Hepatocyte (in vitro differentiated cells): ENCODE data around the gene TMEM52B. TPM values are rescaled to one million over a fixed set of nuclear protein-coding genes. Genes with fewer than 3 reads are reported as not detected.

Experiments
- DNase-seq: peaks from one replicate; pipeline ENCODE4 v3.0.0-alpha.2; 2016; ENCODE audit warnings: low spot score
- H2AFZ ChIP-seq: fragments of 200-600 bp; sonication (generic); 2 replicates; pipeline ENCODE4 v1.6.0; 2016; ENCODE audit warnings: antibody characterized with exemption, mild to moderate bottlenecking
- H3K27ac ChIP-seq: fragments of 200-600 bp; sonication (generic); 2 replicates; pipeline ENCODE4 v1.5.1; 2016; ENCODE audit warnings: mild to moderate bottlenecking
- H3K27me3 ChIP-seq: fragments of 200-600 bp; sonication (generic); 2 replicates; pipeline ENCODE4 v1.6.1; 2016
- H3K36me3 ChIP-seq: fragments of 200-600 bp; sonication (generic); replicated peaks from 2 replicates; pipeline ENCODE4 v1.5.1; 2016; ENCODE audit warnings: low read depth; ENCODE audit not compliant: insufficient read depth
- H3K4me1 ChIP-seq: fragments of 200-600 bp; sonication (generic); 2 replicates; pipeline ENCODE4 v1.5.1; 2016; ENCODE audit warnings: mild to moderate bottlenecking, moderate library complexity; ENCODE audit not compliant: insufficient read depth
- H3K4me2 ChIP-seq: fragments of 200-600 bp; sonication (generic); 2 replicates; pipeline ENCODE4 v1.6.0; 2016
- H3K4me3 ChIP-seq: fragments of 200-600 bp; sonication (generic); 2 replicates; pipeline ENCODE4 v1.5.1; 2016; ENCODE audit warnings: mild to moderate bottlenecking
- H3K79me2 ChIP-seq: fragments of 200-600 bp; sonication (generic); 2 replicates; pipeline ENCODE4 v1.6.0; 2017; ENCODE audit warnings: mild to moderate bottlenecking
- H3K9me2 ChIP-seq: fragments of 200-600 bp; sonication (generic); replicated peaks from 2 replicates; pipeline ENCODE4 v1.6.0; 2017; ENCODE audit warnings: mild to moderate bottlenecking; ENCODE audit not compliant: insufficient read depth
- H3K9me3 ChIP-seq: fragments of 200-600 bp; sonication (generic); 2 replicates; pipeline ENCODE4 v1.5.1; 2016; ENCODE audit warnings: low read depth, mild to moderate bottlenecking
- H4K20me1 ChIP-seq: fragments of 200-600 bp; sonication (generic); 2 replicates; pipeline ENCODE4 v1.6.0; 2016; ENCODE audit warnings: mild to moderate bottlenecking; ENCODE audit not compliant: insufficient read depth, poor library complexity, severe bottlenecking
- EZH2 ChIP-seq: fragments of 200-600 bp; sonication (generic); IDR thresholded peaks from 2 replicates; pipeline ENCODE4 v1.6.1; 2016; ENCODE audit warnings: antibody characterized with exemption, mild to moderate bottlenecking, borderline replicate concordance
- EZH2phosphoT487 ChIP-seq: fragments of 200-600 bp; sonication (generic); IDR thresholded peaks from one replicate; pipeline ENCODE4 v1.6.1; 2018; ENCODE audit warnings: antibody characterized with exemption, mild to moderate bottlenecking, low read depth, moderate library complexity; ENCODE audit not compliant: unreplicated experiment, severe bottlenecking
- WGBS: methylation state at CpG from one replicate; pipeline ENCODE4 v1.1.6; 2016; ENCODE audit warnings: low lambda C conversion rate; ENCODE audit errors: missing lambda C conversion rate; 5-methylcytosine and 5-hydroxymethylcytosine counted together
- polyA plus RNA-seq: library from polyadenylated mRNA; unstranded; fragments of >200 nt; fragmentation: Nextera tagmentation; extraction: Ambion mirVana; gene quantifications from 2 replicates; pipeline ENCODE4 v1.2.1, GENCODE V29; 2016
- total RNA-seq: library from RNA; depleted of rRNA; stranded (reverse); fragments of >200 nt; gene quantifications from 2 replicates; pipeline ENCODE4 v1.2.3, GENCODE V29; 2014
- TF ChIP-seq, protein P1 (sequence below): fragments of 200-600 bp; sonication (generic); IDR thresholded peaks from 2 replicates; pipeline ENCODE4 v1.5.1; 2016; ENCODE audit warnings: antibody characterized with exemption, mild to moderate bottlenecking; ENCODE audit not compliant: poor library complexity

TMEM52B gene
- total and polyA plus RNA-seq, 2 experiments from 2014 or later, result 0.03 to 1.8 TPM

GRCh38 chr12:10205220-10205807 lies 26.5 kb downstream of the TMEM52B start:
- no peaks in the 10 kb centered on the region for H3K9me3 ChIP-seq
- H3K9me2 ChIP-seq, result no peaks in the 10 kb centered on the region
- no peak for DNase-seq
- H3K27me3 ChIP-seq, result no peaks in the 10 kb centered on the region
- H3K79me2 ChIP-seq, result no peaks in the 10 kb centered on the region
- no peak overlapping the region for H3K4me3 ChIP-seq
- 89% methylated on average over 3 of the region's 3 CpGs for WGBS
- no peak overlapping the region for H3K4me2 ChIP-seq
- H4K20me1 ChIP-seq, result no peaks in the 10 kb centered on the region
- no peak for TF ChIP-seq EZH2phosphoT487
- no peaks in the 10 kb centered on the region for H3K36me3 ChIP-seq
- H3K27ac ChIP-seq, result peak overlapping the region; percentile 39
- no peak overlapping the region for H2AFZ ChIP-seq
- no peaks in the 10 kb centered on the region for H3K4me1 ChIP-seq

- TF ChIP-seq EZH2 (no peak), EZH2phosphoT487 (no peak)
- TF ChIP-seq, protein P1, sequence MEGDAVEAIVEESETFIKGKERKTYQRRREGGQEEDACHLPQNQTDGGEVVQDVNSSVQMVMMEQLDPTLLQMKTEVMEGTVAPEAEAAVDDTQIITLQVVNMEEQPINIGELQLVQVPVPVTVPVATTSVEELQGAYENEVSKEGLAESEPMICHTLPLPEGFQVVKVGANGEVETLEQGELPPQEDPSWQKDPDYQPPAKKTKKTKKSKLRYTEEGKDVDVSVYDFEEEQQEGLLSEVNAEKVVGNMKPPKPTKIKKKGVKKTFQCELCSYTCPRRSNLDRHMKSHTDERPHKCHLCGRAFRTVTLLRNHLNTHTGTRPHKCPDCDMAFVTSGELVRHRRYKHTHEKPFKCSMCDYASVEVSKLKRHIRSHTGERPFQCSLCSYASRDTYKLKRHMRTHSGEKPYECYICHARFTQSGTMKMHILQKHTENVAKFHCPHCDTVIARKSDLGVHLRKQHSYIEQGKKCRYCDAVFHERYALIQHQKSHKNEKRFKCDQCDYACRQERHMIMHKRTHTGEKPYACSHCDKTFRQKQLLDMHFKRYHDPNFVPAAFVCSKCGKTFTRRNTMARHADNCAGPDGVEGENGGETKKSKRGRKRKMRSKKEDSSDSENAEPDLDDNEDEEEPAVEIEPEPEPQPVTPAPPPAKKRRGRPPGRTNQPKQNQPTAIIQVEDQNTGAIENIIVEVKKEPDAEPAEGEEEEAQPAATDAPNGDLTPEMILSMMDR, result no peak
- Histone ChIP-seq H3K79me2 (no peaks in the 10 kb centered on the region), H2AFZ (no peak overlapping the region), H3K4me3 (no peak overlapping the region), H3K9me2 (no peaks in the 10 kb centered on the region), H3K4me2 (no peak overlapping the region), H3K36me3 (no peaks in the 10 kb centered on the region), H3K9me3 (no peaks in the 10 kb centered on the region), H3K27me3 (no peaks in the 10 kb centered on the region), H3K27ac (no peak overlapping the region), H3K4me1 (no peaks in the 10 kb centered on the region), H4K20me1 (no peaks in the 10 kb centered on the region)
- no peak for DNase-seq
- WGBS, result 60% methylated on average over 2 of the region's 2 CpGs
Measured at GRCh38 chr12:10207136-10207535, 28.3 kb downstream of the TMEM52B start.

DNA sequence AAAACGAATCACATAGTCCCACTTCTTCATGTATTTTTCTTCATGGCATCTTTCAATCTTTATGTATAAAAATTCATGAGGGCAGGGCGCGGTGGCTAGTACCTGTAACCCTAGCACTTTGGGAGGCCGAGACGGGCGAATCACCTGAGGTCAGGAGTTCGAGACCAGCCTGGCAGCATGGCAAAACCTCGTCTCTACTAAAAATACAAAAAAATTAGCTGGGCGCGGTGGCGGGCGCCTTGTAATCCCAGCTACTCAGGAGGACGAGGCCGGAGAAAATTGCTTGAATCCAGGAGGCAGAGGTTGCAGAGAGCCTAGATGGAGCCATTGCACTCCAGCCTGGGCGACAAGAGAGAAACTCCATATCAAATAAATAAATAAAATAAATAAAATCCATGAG lies 31.4 kb downstream of the TMEM52B start:
- H4K20me1 ChIP-seq, result peaks cover 3% of the 10 kb centered on the region
- no peak overlapping the region for H3K4me3 ChIP-seq
- H3K4me1 ChIP-seq, result no peaks in the 10 kb centered on the region
- WGBS, result 97% methylated on average over 15 of the region's 15 CpGs
- H3K27me3 ChIP-seq, result no peaks in the 10 kb centered on the region
- H3K4me2 ChIP-seq, result no peak overlapping the region
- no peaks in the 10 kb centered on the region for H3K36me3 ChIP-seq
- H3K9me3 ChIP-seq, result no peaks in the 10 kb centered on the region
- H3K79me2 ChIP-seq, result peaks cover 9% of the 10 kb centered on the region
- TF ChIP-seq, protein P1, result no peak
- TF ChIP-seq EZH2 (no peak), EZH2phosphoT487 (no peak)
- H2AFZ ChIP-seq, result no peak overlapping the region
- no peak overlapping the region for H3K27ac ChIP-seq
- DNase-seq, result no peak
- H3K9me2 ChIP-seq, result no peaks in the 10 kb centered on the region

DNA sequence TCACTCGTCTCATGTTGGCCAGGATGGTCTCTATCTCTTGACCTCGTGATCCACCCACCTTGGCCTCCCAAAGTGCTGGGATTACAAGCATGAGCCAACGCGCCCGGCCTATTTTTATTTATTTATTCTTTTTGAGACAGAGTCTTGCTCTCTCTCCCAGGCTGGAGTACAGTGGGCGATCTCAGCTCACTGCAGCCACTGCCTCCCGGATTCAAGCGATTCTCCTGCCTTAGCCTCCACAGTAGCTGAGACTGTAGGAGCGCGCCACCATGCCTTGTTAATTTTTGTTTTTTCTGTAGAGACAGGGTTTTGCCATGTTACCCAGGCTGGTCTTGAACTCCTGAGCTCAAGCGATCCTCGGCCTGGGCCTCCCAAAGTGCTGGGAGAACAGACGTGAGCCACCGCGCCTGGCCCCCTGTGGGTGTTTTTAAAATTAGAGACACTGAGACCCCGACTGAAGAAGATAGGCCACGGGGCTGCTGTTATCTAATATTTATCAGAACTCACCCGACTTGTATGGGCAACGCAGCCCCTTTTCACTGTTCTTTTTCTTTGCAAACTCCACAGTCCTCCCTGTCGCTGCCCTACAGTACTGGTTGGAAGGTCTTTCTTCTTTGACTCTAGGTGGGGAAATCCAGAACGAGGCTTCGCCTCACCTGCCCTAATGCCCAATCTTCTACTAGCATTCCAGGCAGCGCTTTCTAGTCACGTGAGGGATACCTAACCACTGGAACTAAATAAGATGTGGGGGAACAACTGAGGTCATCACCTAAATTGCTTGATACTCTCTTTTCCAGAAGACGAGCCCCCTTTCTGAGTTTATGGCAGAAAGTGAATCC lies 32.5 kb downstream of the TMEM52B start:
- TF ChIP-seq, protein P1, result no peak
- TF ChIP-seq EZH2 (no peak), EZH2phosphoT487 (no peak)
- no peak for DNase-seq
- WGBS, result 94% methylated on average over 25 of the region's 25 CpGs
- Histone ChIP-seq H3K79me2 (peaks cover 20% of the 10 kb centered on the region), H3K9me2 (no peaks in the 10 kb centered on the region), H3K27ac (peak overlapping the region; percentile 96), H2AFZ (no peak overlapping the region), H3K36me3 (no peaks in the 10 kb centered on the region), H3K27me3 (no peaks in the 10 kb centered on the region), H3K4me3 (no peak overlapping the region), H4K20me1 (peaks cover 4% of the 10 kb centered on the region), H3K4me1 (no peaks in the 10 kb centered on the region), H3K4me2 (peak overlapping the region; percentile 39), H3K9me3 (no peaks in the 10 kb centered on the region)
